WTC11 (cell line): ENCODE results near the gene CTNNA3.

Experiments
- ESRRA ChIP-seq: sonication (generic); formaldehyde crosslinking; IDR thresholded peaks from 2 replicates; pipeline ENCODE4 v1.8.1; 2022; ENCODE audit warnings: mild to moderate bottlenecking, missing genetic modification reagents, borderline replicate concordance
- ETV6 ChIP-seq: sonication (generic); formaldehyde crosslinking; IDR thresholded peaks from 2 replicates; pipeline ENCODE4 v1.8.1; 2022; ENCODE audit warnings: mild to moderate bottlenecking, missing genetic modification reagents
- FOXJ3 ChIP-seq: sonication (generic); formaldehyde crosslinking; IDR thresholded peaks from 2 replicates; pipeline ENCODE4 v1.9.0; 2021; ENCODE audit warnings: missing genetic modification reagents, mild to moderate bottlenecking, borderline replicate concordance
- NFYB ChIP-seq: sonication (generic); formaldehyde crosslinking; conservative IDR thresholded peaks from 2 replicates; pipeline ENCODE4 v1.8.0; 2022; ENCODE audit warnings: low read depth, missing genetic modification reagents
- TF ChIP-seq, protein P1 (sequence below): fragments of 200-600 bp; IDR thresholded peaks from 2 replicates; pipeline ENCODE4 v1.8.0; 2022; ENCODE audit warnings: antibody characterized with exemption
- TF ChIP-seq, protein P2 (sequence below): fragments of 250-450 bp; sonication (Bioruptor Pico); IDR thresholded peaks from 2 replicates; pipeline ENCODE4 v1.9.0; 2021; ENCODE audit warnings: mild to moderate bottlenecking, borderline replicate concordance
- TF ChIP-seq, protein P3 (sequence below): sonication (generic); formaldehyde crosslinking; conservative IDR thresholded peaks from 2 replicates; pipeline ENCODE4 v1.8.1; 2022; ENCODE audit warnings: mild to moderate bottlenecking, missing genetic modification reagents

DNA sequence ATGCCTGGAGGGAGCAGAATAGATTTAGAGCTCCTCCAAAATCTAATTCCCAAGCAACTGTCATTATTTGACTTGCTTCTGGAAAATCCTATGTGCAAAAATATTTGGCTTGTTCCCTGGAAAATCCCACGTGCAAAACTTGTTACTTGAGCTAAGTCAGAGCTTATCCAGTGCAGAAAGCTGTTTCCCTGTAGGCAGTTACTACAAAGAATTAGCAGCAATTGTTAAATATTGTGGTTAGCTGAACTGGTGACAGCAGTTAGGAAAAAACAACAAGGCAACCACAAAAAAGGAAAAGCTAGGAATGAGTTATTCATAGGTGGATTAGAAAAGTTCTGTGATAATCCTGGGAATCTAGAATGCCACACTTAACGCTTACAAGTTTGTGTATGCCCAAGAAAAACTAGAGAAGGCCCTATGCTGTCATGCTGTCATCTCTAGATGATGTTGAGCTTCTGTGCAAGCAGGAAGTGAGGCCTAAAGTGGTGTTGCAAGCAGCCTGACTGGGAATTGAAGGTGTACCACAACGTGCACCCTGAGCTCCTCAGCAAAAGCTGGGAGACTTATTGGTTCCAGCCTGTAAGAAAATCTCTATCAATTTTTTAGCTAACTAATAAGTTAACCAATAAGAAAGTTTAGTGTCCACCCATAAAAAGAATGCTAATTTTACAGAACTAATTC is 1508.8 kb downstream of the CTNNA3 start:
- TF ChIP-seq ETV6 (no peak), FOXJ3 (CRISPR knock-in tag) (no peak), NFYB (CRISPR knock-in tag) (no peak), ESRRA (no peak)
- TF ChIP-seq, protein P1, sequence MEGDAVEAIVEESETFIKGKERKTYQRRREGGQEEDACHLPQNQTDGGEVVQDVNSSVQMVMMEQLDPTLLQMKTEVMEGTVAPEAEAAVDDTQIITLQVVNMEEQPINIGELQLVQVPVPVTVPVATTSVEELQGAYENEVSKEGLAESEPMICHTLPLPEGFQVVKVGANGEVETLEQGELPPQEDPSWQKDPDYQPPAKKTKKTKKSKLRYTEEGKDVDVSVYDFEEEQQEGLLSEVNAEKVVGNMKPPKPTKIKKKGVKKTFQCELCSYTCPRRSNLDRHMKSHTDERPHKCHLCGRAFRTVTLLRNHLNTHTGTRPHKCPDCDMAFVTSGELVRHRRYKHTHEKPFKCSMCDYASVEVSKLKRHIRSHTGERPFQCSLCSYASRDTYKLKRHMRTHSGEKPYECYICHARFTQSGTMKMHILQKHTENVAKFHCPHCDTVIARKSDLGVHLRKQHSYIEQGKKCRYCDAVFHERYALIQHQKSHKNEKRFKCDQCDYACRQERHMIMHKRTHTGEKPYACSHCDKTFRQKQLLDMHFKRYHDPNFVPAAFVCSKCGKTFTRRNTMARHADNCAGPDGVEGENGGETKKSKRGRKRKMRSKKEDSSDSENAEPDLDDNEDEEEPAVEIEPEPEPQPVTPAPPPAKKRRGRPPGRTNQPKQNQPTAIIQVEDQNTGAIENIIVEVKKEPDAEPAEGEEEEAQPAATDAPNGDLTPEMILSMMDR: no peak
- TF ChIP-seq, protein P2, sequence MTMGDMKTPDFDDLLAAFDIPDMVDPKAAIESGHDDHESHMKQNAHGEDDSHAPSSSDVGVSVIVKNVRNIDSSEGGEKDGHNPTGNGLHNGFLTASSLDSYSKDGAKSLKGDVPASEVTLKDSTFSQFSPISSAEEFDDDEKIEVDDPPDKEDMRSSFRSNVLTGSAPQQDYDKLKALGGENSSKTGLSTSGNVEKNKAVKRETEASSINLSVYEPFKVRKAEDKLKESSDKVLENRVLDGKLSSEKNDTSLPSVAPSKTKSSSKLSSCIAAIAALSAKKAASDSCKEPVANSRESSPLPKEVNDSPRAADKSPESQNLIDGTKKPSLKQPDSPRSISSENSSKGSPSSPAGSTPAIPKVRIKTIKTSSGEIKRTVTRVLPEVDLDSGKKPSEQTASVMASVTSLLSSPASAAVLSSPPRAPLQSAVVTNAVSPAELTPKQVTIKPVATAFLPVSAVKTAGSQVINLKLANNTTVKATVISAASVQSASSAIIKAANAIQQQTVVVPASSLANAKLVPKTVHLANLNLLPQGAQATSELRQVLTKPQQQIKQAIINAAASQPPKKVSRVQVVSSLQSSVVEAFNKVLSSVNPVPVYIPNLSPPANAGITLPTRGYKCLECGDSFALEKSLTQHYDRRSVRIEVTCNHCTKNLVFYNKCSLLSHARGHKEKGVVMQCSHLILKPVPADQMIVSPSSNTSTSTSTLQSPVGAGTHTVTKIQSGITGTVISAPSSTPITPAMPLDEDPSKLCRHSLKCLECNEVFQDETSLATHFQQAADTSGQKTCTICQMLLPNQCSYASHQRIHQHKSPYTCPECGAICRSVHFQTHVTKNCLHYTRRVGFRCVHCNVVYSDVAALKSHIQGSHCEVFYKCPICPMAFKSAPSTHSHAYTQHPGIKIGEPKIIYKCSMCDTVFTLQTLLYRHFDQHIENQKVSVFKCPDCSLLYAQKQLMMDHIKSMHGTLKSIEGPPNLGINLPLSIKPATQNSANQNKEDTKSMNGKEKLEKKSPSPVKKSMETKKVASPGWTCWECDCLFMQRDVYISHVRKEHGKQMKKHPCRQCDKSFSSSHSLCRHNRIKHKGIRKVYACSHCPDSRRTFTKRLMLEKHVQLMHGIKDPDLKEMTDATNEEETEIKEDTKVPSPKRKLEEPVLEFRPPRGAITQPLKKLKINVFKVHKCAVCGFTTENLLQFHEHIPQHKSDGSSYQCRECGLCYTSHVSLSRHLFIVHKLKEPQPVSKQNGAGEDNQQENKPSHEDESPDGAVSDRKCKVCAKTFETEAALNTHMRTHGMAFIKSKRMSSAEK: no peak
- TF ChIP-seq, protein P3, sequence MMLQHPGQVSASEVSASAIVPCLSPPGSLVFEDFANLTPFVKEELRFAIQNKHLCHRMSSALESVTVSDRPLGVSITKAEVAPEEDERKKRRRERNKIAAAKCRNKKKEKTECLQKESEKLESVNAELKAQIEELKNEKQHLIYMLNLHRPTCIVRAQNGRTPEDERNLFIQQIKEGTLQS (CRISPR knock-in tag): no peak
